Stimulated activated CD8-positive, alpha-beta memory T cell treated with anti-CD3 and anti-CD28 coated beads, Interleukin-4, amount 100 ng/mL, for 4 hours (primary cell): ENCODE measurements around the gene NTRK2.

ENCODE experiments used
- DNase-seq, 2 donors: peaks; one replicate each; pipeline ENCODE4 v3.0.0-alpha.2; 2020; ENCODE audit warnings: low read depth in 2 of 2, low spot score in 1 of 2

Gene NTRK2

DNA sequence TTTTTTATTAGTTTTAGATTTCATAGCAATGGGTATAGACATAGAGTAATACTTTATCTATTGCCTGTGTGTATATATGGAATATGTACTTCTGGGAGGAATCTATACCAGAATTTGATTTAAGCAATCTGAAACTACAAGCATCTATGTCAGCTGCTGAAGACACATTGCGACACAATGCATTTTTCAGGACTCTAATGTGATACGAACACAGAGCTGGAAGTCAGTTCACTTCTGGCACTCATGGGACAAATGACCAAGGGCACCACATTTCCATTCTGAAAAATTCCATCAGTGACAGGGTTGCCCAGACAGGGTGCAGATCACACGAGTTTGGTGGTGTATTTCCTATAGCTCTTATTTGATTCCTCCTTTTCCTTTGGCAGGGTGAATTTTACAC lies 259.5 kb downstream of the NTRK2 start:
- DNase-seq = no peak

GRCh38 chr9:84932915-84933527 lies 263.5 kb downstream of the NTRK2 start:
- DNase-seq = no peak

- DNase-seq = no peak
Measured at GRCh38 chr9:84935528-84936117, 266.1 kb downstream of the NTRK2 start.

DNA sequence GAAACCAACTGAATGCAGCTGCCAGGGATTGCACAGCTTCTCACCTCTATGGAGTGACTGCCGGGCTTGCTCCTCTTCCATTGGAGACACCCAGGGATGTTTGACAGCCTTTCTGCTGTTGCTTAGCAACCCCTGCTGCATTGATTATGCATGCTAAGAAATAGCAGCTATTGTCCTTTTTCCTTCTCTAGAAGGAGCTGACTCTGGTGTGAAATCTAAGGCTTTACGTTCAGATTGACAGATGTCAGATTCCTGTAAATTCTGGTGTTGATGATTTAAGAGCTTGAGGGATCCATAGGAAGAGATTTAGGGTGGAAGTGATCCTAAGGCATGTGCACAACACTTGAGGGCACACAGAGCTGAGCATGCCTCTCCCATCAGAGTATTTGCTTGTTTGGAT lies 267.7 kb downstream of the NTRK2 start:
- DNase-seq = no peak

GRCh38 chr9:84937581-84937980 lies 268.1 kb downstream of the NTRK2 start:
- no peak for DNase-seq

- no peak for DNase-seq
Measured at GRCh38 chr9:84939774-84940173, 270.2 kb downstream of the NTRK2 start.

DNA sequence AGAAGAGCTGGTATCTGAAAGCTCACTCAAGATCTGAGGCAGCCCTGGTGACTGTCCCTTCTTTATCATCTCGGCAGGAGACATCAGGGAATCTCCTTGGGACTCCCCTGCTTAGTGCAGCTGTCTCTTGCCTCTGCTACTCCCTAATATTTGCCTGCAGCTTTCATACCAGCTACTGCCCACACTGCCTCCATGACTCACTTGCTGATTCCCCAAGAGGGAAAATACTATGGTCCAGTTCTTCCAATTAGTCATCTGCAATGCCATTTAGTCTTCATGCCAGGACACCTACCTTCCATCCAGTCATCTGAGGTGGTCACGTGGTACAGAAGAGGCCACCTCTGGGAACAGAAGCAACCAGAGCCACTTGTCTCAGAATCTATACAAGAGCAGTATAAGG lies 270.8 kb downstream of the NTRK2 start:
- no peak for DNase-seq

GRCh38 chr9:84941792-84942191 lies 272.3 kb downstream of the NTRK2 start:
- no peak for DNase-seq

- DNase-seq = no peak
Measured at GRCh38 chr9:84943482-84944050, 274.0 kb downstream of the NTRK2 start.

DNA sequence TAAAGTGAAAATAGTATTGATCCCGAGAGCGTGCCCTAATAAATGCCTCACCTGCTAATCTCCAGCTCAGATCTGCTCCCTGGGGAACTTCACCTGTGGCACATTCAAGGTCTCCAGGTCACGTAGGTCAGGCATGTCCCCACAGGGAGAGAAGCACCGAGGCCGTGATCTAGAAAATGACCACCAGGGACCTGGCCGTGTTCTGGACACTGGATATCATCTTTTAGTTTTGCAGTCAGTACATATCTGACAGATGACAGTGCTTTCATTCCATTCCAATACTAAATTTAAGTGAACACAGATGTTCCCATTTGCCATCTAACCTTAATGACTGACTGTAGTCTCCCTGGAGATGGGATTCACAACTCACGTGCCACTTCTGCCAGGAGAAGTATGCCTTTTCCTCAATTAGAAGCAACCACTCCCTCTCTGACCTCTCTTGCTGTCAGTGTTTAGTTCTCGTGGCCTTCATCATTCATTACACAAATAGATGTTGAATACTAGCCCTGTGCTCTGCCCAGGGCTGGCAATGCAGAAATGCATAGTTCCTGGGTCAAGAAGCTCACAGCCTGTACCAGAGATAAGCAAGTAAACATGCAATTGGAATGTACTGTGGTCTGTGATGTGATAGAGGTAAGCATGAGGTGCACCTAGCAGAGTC lies 276.5 kb downstream of the NTRK2 start:
- no peak for DNase-seq

DNA sequence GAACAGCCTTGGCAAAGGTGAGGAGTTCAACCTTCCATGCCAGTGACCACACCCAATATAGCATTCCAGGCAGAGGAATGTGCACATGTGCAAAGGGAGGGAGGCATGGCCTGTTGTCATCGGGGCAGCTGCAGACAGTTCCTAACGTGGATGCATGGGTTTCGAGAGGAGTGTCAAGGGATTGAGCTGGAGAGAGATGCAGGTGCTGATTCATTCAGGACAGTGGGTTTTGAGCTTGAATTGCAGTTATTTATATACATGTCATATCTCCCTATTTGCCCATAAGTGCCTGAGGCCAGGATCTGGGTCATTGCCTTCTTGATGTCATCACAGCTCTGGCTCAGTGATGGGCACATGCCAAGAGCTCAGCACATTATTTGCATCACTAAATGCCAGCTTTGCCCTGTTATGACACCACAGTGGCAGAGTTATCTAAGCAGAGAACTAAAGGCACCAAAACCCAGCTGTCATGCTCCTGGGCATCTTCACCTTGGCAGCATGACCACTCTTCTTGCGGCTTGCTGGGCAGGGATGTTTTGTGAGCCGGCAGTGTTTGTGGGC lies 278.0 kb downstream of the NTRK2 start:
- no peak for DNase-seq

DNA sequence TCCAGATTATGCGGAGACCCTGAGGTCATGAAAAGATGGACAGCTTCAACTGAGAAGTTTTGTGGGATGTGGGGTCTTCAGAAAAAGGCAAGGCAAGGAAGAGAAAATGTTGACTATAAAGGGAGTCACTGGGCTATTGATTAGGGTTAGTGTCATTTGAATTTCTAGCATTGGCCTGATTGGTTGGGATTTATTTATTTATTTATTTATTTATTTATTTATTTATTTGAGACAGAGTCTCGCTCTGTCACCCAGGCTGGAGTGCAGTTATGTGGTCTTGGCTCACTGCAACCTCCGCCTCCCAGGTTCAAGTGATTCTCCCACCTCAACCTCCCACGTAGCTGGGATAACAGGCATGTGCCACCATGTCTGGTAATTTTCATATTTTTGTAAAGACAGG lies 279.7 kb downstream of the NTRK2 start:
- DNase-seq = no peak

- no peak for DNase-seq
Measured at GRCh38 chr9:84949971-84950370, 280.4 kb downstream of the NTRK2 start.

DNA sequence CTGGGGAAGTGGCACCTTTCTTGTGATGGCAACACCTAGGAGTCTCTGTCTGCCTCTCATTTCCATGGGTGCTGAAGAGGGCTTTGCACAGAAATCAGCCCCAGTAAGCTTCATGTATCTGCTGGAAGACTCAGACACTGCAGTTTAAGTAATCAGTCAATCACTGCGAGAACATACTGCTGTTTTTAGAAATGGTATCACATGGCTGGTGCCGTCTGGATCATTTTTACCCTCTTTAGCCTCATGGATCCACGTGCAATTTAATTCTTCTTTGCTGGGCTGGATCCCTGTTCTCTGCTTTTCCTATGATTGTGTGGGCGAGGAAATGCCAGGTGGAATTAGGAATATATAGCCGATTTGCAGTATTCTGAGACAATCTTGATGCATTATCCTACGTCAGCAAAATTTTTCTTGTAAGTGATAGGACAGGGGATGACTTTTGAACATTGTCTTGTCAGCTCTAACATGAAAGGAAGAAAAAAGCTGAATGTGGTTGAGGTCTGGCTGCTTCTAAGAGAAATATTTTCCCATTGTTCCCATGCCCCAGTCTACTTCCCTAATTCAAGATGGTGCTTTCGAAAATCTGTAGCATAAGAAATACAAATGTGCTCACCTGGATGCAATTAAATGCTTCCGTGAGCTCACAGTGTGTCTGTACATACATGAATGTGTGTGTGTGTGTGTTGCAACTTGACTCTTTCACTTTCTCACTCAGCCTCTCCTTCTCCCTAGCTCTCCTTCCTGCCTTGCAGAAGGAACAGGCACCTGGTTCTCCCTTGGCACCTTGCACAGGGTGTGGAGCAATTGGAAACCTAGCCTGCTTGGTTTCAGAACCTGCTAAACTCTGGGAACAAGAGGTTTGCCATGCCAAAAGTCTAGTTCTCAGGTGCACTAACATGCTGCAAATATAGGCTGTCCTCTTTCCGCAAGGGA lies 281.6 kb downstream of the NTRK2 start:
- DNase-seq = no peak

DNA sequence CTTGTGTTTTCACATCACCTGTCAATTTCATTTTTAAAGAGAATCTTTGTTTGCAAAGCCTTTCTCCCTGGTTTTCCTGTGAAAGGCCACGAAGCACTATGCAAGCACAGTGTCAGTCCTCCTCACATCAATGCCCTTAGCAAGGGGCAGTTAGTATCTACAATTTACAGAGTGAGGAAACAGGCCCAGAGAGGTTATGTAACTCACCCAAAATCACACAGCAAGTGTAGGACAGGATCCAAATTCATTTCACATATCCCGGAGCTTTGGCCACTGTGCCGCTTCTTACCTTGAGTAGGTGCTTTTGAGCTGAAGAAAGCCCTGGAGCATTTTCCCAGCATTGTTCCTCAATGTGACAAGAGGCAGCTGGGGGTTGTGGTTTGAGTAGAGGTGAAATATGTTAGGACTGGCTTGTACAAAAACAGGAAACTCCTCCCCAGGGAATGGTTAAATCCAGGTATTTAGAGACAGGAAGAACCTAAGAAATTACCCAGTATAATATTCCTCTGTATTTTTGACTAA lies 283.8 kb downstream of the NTRK2 start:
- no peak for DNase-seq

GRCh38 chr9:84953797-84954705 lies 284.5 kb downstream of the NTRK2 start:
- no peak for DNase-seq

DNA sequence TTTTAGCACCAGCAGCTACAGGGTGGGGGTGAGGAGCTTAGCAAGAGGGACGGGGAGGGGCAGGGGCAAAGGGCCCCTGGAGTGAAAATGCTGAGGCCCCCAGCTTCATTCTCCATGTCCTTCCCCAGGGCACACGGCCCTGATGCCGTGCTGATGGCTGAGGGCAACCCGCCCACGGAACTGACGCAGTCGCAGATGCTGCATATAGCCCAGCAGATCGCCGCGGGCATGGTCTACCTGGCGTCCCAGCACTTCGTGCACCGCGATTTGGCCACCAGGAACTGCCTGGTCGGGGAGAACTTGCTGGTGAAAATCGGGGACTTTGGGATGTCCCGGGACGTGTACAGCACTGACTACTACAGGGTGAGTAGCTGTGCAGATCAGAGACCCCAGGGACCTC lies 285.6 kb downstream of the NTRK2 start:
- no peak for DNase-seq

DNA sequence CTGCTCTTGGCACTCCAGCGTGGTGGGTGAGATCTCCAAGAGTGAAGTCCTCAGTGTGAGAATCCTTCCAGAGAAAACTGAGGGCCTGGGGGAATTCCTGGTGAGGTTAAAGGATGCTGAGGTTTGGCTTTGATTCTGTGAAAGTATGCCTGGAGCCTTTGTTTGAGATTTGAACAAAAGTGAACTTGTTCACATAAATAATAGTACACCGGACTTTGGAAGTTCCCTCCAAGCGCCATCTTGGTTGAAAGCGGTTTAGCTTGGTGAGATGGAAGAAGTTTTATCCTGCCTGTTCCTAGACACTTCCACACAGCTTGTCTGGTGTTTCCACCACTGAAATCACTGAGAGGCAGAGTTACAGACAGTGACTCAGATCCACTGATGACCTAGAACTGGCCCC lies 286.4 kb downstream of the NTRK2 start:
- no peak for DNase-seq

- DNase-seq = no peak
Measured at GRCh38 chr9:84959339-84959738, 289.8 kb downstream of the NTRK2 start.
